Measurements from ENCODE around the gene MSANTD4.

MSANTD4 gene

GRCh38 chr11:105988197-105988596 lies 33.8 kb downstream of the MSANTD4 start:
- H3K4me3 ChIP-seq (replicated peaks; ENCODE audit: low read depth, low read length) = no peak overlapping the region
- DNase-seq (ENCODE audit: extremely low read depth, insufficient read length) = no peak
- no peaks in the 10 kb centered on the region for H3K36me3 ChIP-seq (ENCODE audit: control insufficient read depth, insufficient read depth, low read length)
- no peak for TF ChIP-seq CTCF (IDR thresholded peaks at IDR 0.05; ENCODE audit: insufficient read depth, low read length, poor library complexity, severe bottlenecking)
- no peaks in the 10 kb centered on the region for H3K27me3 ChIP-seq (replicated peaks; ENCODE audit: control insufficient read depth, insufficient read depth, low read length)

GRCh38 chr11:105986554-105986953 lies 35.5 kb downstream of the MSANTD4 start:
- H3K27me3 ChIP-seq (replicated peaks; ENCODE audit: control insufficient read depth, insufficient read depth, low read length) = no peaks in the 10 kb centered on the region
- no peak for DNase-seq (ENCODE audit: extremely low read depth, insufficient read length)
- H3K4me3 ChIP-seq (replicated peaks; ENCODE audit: low read depth, low read length) = no peak overlapping the region
- H3K36me3 ChIP-seq (ENCODE audit: control insufficient read depth, insufficient read depth, low read length) = no peaks in the 10 kb centered on the region
- no peak for TF ChIP-seq CTCF (IDR thresholded peaks at IDR 0.05; ENCODE audit: insufficient read depth, low read length, poor library complexity, severe bottlenecking)

- no peak for DNase-seq (ENCODE audit: extremely low read depth, insufficient read length)
- H3K4me3 ChIP-seq (replicated peaks; ENCODE audit: low read depth, low read length) = no peak overlapping the region
- H3K27me3 ChIP-seq (replicated peaks; ENCODE audit: control insufficient read depth, insufficient read depth, low read length) = no peaks in the 10 kb centered on the region
- no peak for TF ChIP-seq CTCF (IDR thresholded peaks at IDR 0.05; ENCODE audit: insufficient read depth, low read length, poor library complexity, severe bottlenecking)
- no peaks in the 10 kb centered on the region for H3K36me3 ChIP-seq (ENCODE audit: control insufficient read depth, insufficient read depth, low read length)
Observed at GRCh38 chr11:105979997-105980703, 41.9 kb downstream of the MSANTD4 start.

GRCh38 chr11:105975128-105975527 lies 46.9 kb downstream of the MSANTD4 start:
- H3K36me3 ChIP-seq (ENCODE audit: control insufficient read depth, insufficient read depth, low read length) = no peaks in the 10 kb centered on the region
- no peak for TF ChIP-seq CTCF (IDR thresholded peaks at IDR 0.05; ENCODE audit: insufficient read depth, low read length, poor library complexity, severe bottlenecking)
- no peaks in the 10 kb centered on the region for H3K27me3 ChIP-seq (replicated peaks; ENCODE audit: control insufficient read depth, insufficient read depth, low read length)
- DNase-seq (ENCODE audit: extremely low read depth, insufficient read length) = no peak
- H3K4me3 ChIP-seq (replicated peaks; ENCODE audit: low read depth, low read length) = no peak overlapping the region

GRCh38 chr11:105969756-105970155 lies 52.3 kb downstream of the MSANTD4 start:
- H3K4me3 ChIP-seq (replicated peaks; ENCODE audit: low read depth, low read length) = no peak overlapping the region
- H3K27me3 ChIP-seq (replicated peaks; ENCODE audit: control insufficient read depth, insufficient read depth, low read length) = no peaks in the 10 kb centered on the region
- DNase-seq (ENCODE audit: extremely low read depth, insufficient read length) = no peak
- H3K36me3 ChIP-seq (ENCODE audit: control insufficient read depth, insufficient read depth, low read length) = no peaks in the 10 kb centered on the region
- TF ChIP-seq CTCF (IDR thresholded peaks at IDR 0.05; ENCODE audit: insufficient read depth, low read length, poor library complexity, severe bottlenecking) = no peak

Measured in GM06990 (cell line).